AG10803 (cell line): ENCODE results near the gene STAMBPL1.

ENCODE experiments used
- DNase-seq: peaks from one replicate; pipeline ENCODE4 v3.0.0; 2010; ENCODE audit warnings: low read depth
- H3K4me3 ChIP-seq: 2 replicates; pipeline ENCODE4 v1.5.1; 2011; ENCODE audit warnings: mild to moderate bottlenecking, low read length, control low read depth
- CTCF ChIP-seq: conservative IDR thresholded peaks from 2 replicates; pipeline ENCODE4 v1.5.1; 2011; ENCODE audit warnings: mild to moderate bottlenecking, low read length, control low read depth, inconsistent platforms

STAMBPL1 gene

GRCh38 chr10:88901206-88901983, 21.4 kb downstream of the STAMBPL1 start:
- TF ChIP-seq CTCF = no peak
- no peak overlapping the region for H3K4me3 ChIP-seq
- peak; percentile 39 for DNase-seq

- no peak overlapping the region for H3K4me3 ChIP-seq
- no peak for TF ChIP-seq CTCF
- no peak for DNase-seq
These were observed 22.1 kb downstream of the STAMBPL1 start for GRCh38 chr10:88901984-88902789.

- no peak overlapping the region for H3K4me3 ChIP-seq
- DNase-seq = no peak
- TF ChIP-seq CTCF = no peak
These were observed 23.7 kb downstream of the STAMBPL1 start for GRCh38 chr10:88903715-88904114.

- TF ChIP-seq CTCF = no peak
- no peak for DNase-seq
- no peak overlapping the region for H3K4me3 ChIP-seq
These were observed 26.9 kb downstream of the STAMBPL1 start for GRCh38 chr10:88906921-88907320.

- H3K4me3 ChIP-seq = no peak overlapping the region
- TF ChIP-seq CTCF = no peak
- no peak for DNase-seq
These were observed 28.1 kb downstream of the STAMBPL1 start for GRCh38 chr10:88908194-88908593.

- no peak for DNase-seq
- no peak for TF ChIP-seq CTCF
- no peak overlapping the region for H3K4me3 ChIP-seq
These were observed 31.1 kb downstream of the STAMBPL1 start for GRCh38 chr10:88911116-88911515.

- no peak for TF ChIP-seq CTCF
- no peak for DNase-seq
These were observed 31.8 kb downstream of the STAMBPL1 start for GRCh38 chr10:88911851-88912250.

More at GRCh38 chr10:88911851-88912250, 31.8 kb downstream of the STAMBPL1 start:
- H3K4me3 ChIP-seq = no peak overlapping the region
